H9 (cell line): Measurements from ENCODE around the gene C1QTNF6. TPM values are rescaled to one million over a fixed set of nuclear protein-coding genes. Genes with fewer than 3 reads are reported as not detected.

Experiments used
- DNase-seq: peaks from one replicate; pipeline ENCODE4 v3.0.0-alpha.2; 2017
- H2AFZ ChIP-seq: one replicate; pipeline ENCODE4 v1.6.1; 2013; ENCODE audit warnings: mild to moderate bottlenecking, low read length, control low read depth, moderate library complexity
- H2AK5ac ChIP-seq: 2 replicates; pipeline ENCODE4 v1.6.1; 2013; ENCODE audit warnings: low read length, control low read depth, mixed read lengths; ENCODE audit not compliant: insufficient read length
- H2BK120ac ChIP-seq: one replicate; pipeline ENCODE4 v1.6.1; 2013; ENCODE audit warnings: low read depth, mild to moderate bottlenecking, low read length, control low read depth, inconsistent platforms; ENCODE audit not compliant: poor library complexity, severe bottlenecking
- H2BK12ac ChIP-seq: 2 replicates; pipeline ENCODE4 v1.6.1; 2013; ENCODE audit warnings: low read length, control low read depth, mixed read lengths, low read depth; ENCODE audit not compliant: insufficient read length
- H2BK15ac ChIP-seq: 2 replicates; pipeline ENCODE4 v1.6.1; 2013; ENCODE audit warnings: low read depth, low read length, control low read depth
- H2BK20ac ChIP-seq: one replicate; pipeline ENCODE4 v1.6.1; 2013; ENCODE audit warnings: low read depth, mild to moderate bottlenecking, low read length, control low read depth, inconsistent platforms; ENCODE audit not compliant: poor library complexity, severe bottlenecking
- H2BK5ac ChIP-seq: 2 replicates; pipeline ENCODE4 v1.6.1; 2013; ENCODE audit warnings: low read length, control low read depth, mixed read lengths; ENCODE audit not compliant: insufficient read length
- H3K14ac ChIP-seq: 2 replicates; pipeline ENCODE4 v1.6.1; 2013; ENCODE audit warnings: low read length, control low read depth; ENCODE audit not compliant: insufficient read depth
- H3K18ac ChIP-seq: 2 replicates; pipeline ENCODE4 v1.6.1; 2013; ENCODE audit warnings: low read depth, mild to moderate bottlenecking, mixed read lengths, low read length, control low read depth; ENCODE audit not compliant: insufficient read length
- H3K23ac ChIP-seq: 2 replicates; pipeline ENCODE4 v1.6.1; 2013; ENCODE audit warnings: low read length, control low read depth, mixed read lengths, low read depth; ENCODE audit not compliant: insufficient read length
- H3K23me2 ChIP-seq: 2 replicates; pipeline ENCODE4 v1.6.1; 2013; ENCODE audit warnings: low read depth, mild to moderate bottlenecking, mixed read lengths, low read length, control low read depth; ENCODE audit not compliant: insufficient read length, poor library complexity, severe bottlenecking
- H3K27ac ChIP-seq: 2 replicates; pipeline ENCODE4 v1.5.1; 2013; ENCODE audit warnings: low read length, control low read depth, mixed read lengths, low read depth; ENCODE audit not compliant: insufficient read length
- H3K27me3 ChIP-seq: 2 replicates; pipeline ENCODE4 v1.6.1; 2013; ENCODE audit warnings: low read length, control low read depth, inconsistent platforms; ENCODE audit not compliant: insufficient read depth
- H3K4ac ChIP-seq: 2 replicates; pipeline ENCODE4 v1.6.1; 2013; ENCODE audit warnings: low read depth, mild to moderate bottlenecking, control low read depth, inconsistent platforms, low read length, moderate library complexity
- H3K4me1 ChIP-seq: 2 replicates; pipeline ENCODE4 v1.6.1; 2013; ENCODE audit warnings: low read length, control low read depth, inconsistent platforms; ENCODE audit not compliant: insufficient read depth
- H3K4me2 ChIP-seq: 2 replicates; pipeline ENCODE4 v1.6.1; 2013; ENCODE audit warnings: low read length, control low read depth, mixed read lengths; ENCODE audit not compliant: insufficient read length, insufficient read depth
- H3K56ac ChIP-seq: 2 replicates; pipeline ENCODE4 v1.6.1; 2013; ENCODE audit warnings: low read depth, mild to moderate bottlenecking, mixed read lengths, low read length, control low read depth; ENCODE audit not compliant: insufficient read length
- H3K79me1 ChIP-seq: 2 replicates; pipeline ENCODE4 v1.6.1; 2013; ENCODE audit warnings: low read depth, mild to moderate bottlenecking, moderate library complexity, low read length, control low read depth, inconsistent platforms; ENCODE audit not compliant: insufficient read depth, poor library complexity, severe bottlenecking
- H3K79me2 ChIP-seq: 2 replicates; pipeline ENCODE4 v1.6.1; 2013; ENCODE audit warnings: low read length, control low read depth, inconsistent platforms; ENCODE audit not compliant: insufficient read depth
- H3K9ac ChIP-seq: 2 replicates; pipeline ENCODE4 v1.6.1; 2013; ENCODE audit warnings: low read length, control low read depth, mixed read lengths; ENCODE audit not compliant: insufficient read length; ENCODE audit errors: extremely low read depth
- H3K9me3 ChIP-seq: one replicate; pipeline ENCODE4 v1.6.1; 2013; ENCODE audit warnings: low read depth, low read length, inconsistent platforms; ENCODE audit not compliant: control insufficient read depth
- H3T11ph ChIP-seq: one replicate; pipeline ENCODE4 v1.6.1; 2013; ENCODE audit warnings: mild to moderate bottlenecking, low read length, control low read depth, inconsistent platforms
- H4K20me1 ChIP-seq: one replicate; pipeline ENCODE4 v1.6.1; 2013; ENCODE audit not compliant: control insufficient read depth, insufficient read length, insufficient read depth
- H4K5ac ChIP-seq: 2 replicates; pipeline ENCODE4 v1.6.1; 2013; ENCODE audit warnings: low read depth, mild to moderate bottlenecking, mixed read lengths, low read length, control low read depth; ENCODE audit not compliant: insufficient read length
- H4K8ac ChIP-seq: replicated peaks from 2 replicates; pipeline ENCODE4 v1.6.1; 2013; ENCODE audit warnings: low read length, control low read depth, mixed read lengths, low read depth; ENCODE audit not compliant: insufficient read length
- H4K91ac ChIP-seq: 2 replicates; pipeline ENCODE4 v1.6.1; 2013; ENCODE audit warnings: low read depth, mild to moderate bottlenecking, moderate library complexity, mixed read lengths, low read length, control low read depth; ENCODE audit not compliant: insufficient read length
- H3K27ac Mint-ChIP-seq, 3 experiments: 2 replicates in 2 of 3; 3 replicates in 1 of 3; pipeline ENCODE4 v1.8.0; 2020 to 2021; ENCODE audit warnings: mixed read lengths in 3 of 3, mild to moderate bottlenecking in 1 of 3, moderate library complexity in 1 of 3
- H3K27me3 Mint-ChIP-seq: 2 replicates; pipeline ENCODE4 v1.8.0; 2021; ENCODE audit warnings: low read depth, mild to moderate bottlenecking, moderate library complexity, mixed read lengths
- H3K36me3 Mint-ChIP-seq, 3 experiments: 2 replicates in 2 of 3; 3 replicates in 1 of 3; pipeline ENCODE4 v1.8.0; 2020 to 2021; ENCODE audit warnings: low read depth in 3 of 3, mixed read lengths in 3 of 3; ENCODE audit not compliant: insufficient read depth in 1 of 3
- H3K4me1 Mint-ChIP-seq, 2 experiments: 2 replicates each; pipeline ENCODE4 v1.8.0; 2020; ENCODE audit warnings: mixed read lengths in 2 of 2
- H3K4me3 Mint-ChIP-seq, 2 experiments: 2 replicates in 1 of 2; 3 replicates in 1 of 2; pipeline ENCODE4 v1.8.0; 2020 to 2021; ENCODE audit warnings: mild to moderate bottlenecking in 2 of 2, mixed read lengths in 2 of 2, moderate library complexity in 1 of 2
- H3K9me3 Mint-ChIP-seq, 2 experiments: 2 replicates in 1 of 2; 3 replicates in 1 of 2; pipeline ENCODE4 v1.8.0; 2020; ENCODE audit warnings: mild to moderate bottlenecking in 2 of 2, mixed read lengths in 2 of 2, moderate library complexity in 1 of 2
- WGBS: extraction: QIAGEN DNeasy Blood & Tissue Kit; methylation state at CpG from one replicate; pipeline ENCODE4 v1.1.7; 2013; ENCODE audit warnings: missing lambda C conversion rate, low lambda C conversion rate, mixed read lengths; ENCODE audit not compliant: insufficient read length; ENCODE audit errors: extremely low coverage; 5-methylcytosine and 5-hydroxymethylcytosine counted together
- total RNA-seq: library from RNA; stranded (reverse); gene quantifications from 2 replicates; pipeline ENCODE4 v1.2.1, GENCODE V29; 2021
- TF ChIP-seq, protein P1 (sequence below): fragments of 200-600 bp; sonication (generic); conservative IDR thresholded peaks from 3 replicates; pipeline ENCODE4 v1.8.0; 2021; ENCODE audit warnings: antibody characterized with exemption, mild to moderate bottlenecking

The C1QTNF6 gene
- total RNA-seq, 1 experiment from 2014 or later = 5.0 TPM

DNA sequence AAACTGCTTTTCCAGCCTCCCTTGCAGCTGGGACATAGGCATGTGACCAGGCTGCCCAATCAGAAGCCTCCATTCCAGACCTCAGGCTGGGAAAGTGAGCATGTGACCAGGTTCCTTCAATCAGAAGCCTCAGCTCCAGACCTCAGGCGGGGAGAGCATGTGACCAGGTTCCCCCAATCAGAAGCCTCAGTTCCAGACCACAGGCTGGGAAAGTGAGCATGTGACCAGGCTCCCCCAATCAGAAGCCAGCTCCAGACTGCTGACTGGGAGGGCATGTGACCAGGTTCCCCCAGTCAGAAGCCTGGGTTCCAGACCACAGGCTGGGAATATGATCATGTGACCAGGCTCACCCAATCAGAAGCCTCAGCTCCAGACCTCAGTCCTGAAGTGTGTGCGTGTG is 26.6 kb downstream of the C1QTNF6 start:
- H3K23ac ChIP-seq = no peak overlapping the region
- Mint-ChIP-seq H3K27ac (no peak overlapping the region), H3K9me3 (peaks cover 0 to 8% of the 10 kb centered on the region in 2 experiments; a peak in 1 of 5 replicates), H3K4me3 (no peak overlapping the region), H3K27me3 (peaks cover 26% of the 10 kb centered on the region), H3K4me1 (peaks cover 5 to 21% of the 10 kb centered on the region in 2 experiments), H3K36me3 (peaks cover 0 to 6% (median 2%) of the 10 kb centered on the region in 3 experiments; a peak in 3 of 7 replicates)
- H2AFZ ChIP-seq = no peak overlapping the region
- H2BK5ac ChIP-seq = no peak overlapping the region
- no peak overlapping the region for H3K27ac ChIP-seq
- no peak overlapping the region for H3T11ph ChIP-seq
- H3K27me3 ChIP-seq = no peaks in the 10 kb centered on the region
- no peak overlapping the region for H3K18ac ChIP-seq
- H3K9me3 ChIP-seq = no peaks in the 10 kb centered on the region
- no peak overlapping the region for H3K14ac ChIP-seq
- no peaks in the 10 kb centered on the region for H4K20me1 ChIP-seq
- WGBS = no CpG with 5 or more reads among the region's 2 CpGs
- H3K4ac ChIP-seq = no peak overlapping the region
- no peak overlapping the region for H4K8ac ChIP-seq
- H3K9ac ChIP-seq = no peak overlapping the region
- H2BK15ac ChIP-seq = no peak overlapping the region
- TF ChIP-seq, protein P1, sequence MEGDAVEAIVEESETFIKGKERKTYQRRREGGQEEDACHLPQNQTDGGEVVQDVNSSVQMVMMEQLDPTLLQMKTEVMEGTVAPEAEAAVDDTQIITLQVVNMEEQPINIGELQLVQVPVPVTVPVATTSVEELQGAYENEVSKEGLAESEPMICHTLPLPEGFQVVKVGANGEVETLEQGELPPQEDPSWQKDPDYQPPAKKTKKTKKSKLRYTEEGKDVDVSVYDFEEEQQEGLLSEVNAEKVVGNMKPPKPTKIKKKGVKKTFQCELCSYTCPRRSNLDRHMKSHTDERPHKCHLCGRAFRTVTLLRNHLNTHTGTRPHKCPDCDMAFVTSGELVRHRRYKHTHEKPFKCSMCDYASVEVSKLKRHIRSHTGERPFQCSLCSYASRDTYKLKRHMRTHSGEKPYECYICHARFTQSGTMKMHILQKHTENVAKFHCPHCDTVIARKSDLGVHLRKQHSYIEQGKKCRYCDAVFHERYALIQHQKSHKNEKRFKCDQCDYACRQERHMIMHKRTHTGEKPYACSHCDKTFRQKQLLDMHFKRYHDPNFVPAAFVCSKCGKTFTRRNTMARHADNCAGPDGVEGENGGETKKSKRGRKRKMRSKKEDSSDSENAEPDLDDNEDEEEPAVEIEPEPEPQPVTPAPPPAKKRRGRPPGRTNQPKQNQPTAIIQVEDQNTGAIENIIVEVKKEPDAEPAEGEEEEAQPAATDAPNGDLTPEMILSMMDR = no peak
- no peak overlapping the region for H2BK20ac ChIP-seq
- H3K79me1 ChIP-seq = no peaks in the 10 kb centered on the region
- DNase-seq = no peak
- H3K79me2 ChIP-seq = no peaks in the 10 kb centered on the region
- H2BK12ac ChIP-seq = no peak overlapping the region
- no peaks in the 10 kb centered on the region for H3K23me2 ChIP-seq
- H3K56ac ChIP-seq = no peak overlapping the region
- H2AK5ac ChIP-seq = no peak overlapping the region
- no peak overlapping the region for H4K91ac ChIP-seq
- no peaks in the 10 kb centered on the region for H3K4me1 ChIP-seq
- H4K5ac ChIP-seq = no peak overlapping the region
- H3K4me2 ChIP-seq = no peak overlapping the region
- no peak overlapping the region for H2BK120ac ChIP-seq
